HG03571 (cell line): ENCODE measurements around the gene LCE4A.

ENCODE experiments used
- ATAC-seq: cut with Tn5 transposase; IDR thresholded peaks from one replicate; pipeline ENCODE4 v1.9.1; 2021; ENCODE audit not compliant: unreplicated experiment

The LCE4A gene

GRCh38 chr1:152745289-152745704 lies 37.3 kb downstream of the LCE4A start:
- ATAC-seq: no peak

- ATAC-seq: no peak
Measured at GRCh38 chr1:152745765-152746444, 37.9 kb downstream of the LCE4A start.

- no peak for ATAC-seq
Measured at GRCh38 chr1:152747831-152748230, 39.9 kb downstream of the LCE4A start.

- no peak for ATAC-seq
Measured at GRCh38 chr1:152752225-152752624, 44.3 kb downstream of the LCE4A start.

GRCh38 chr1:152753586-152753985 lies 45.6 kb downstream of the LCE4A start:
- ATAC-seq: no peak

GRCh38 chr1:152756872-152757271 lies 48.9 kb downstream of the LCE4A start:
- ATAC-seq: no peak

GRCh38 chr1:152757747-152758146 lies 49.8 kb downstream of the LCE4A start, which contains the start of gene KPRP:
Gene KPRP (plus strand): TSS chr1:152758025. CDS start chr1:152759589, 1,564 bp downstream.
- ATAC-seq: no peak

- ATAC-seq: no peak
Measured at GRCh38 chr1:152758636-152759035, 50.7 kb downstream of the LCE4A start.
